Liver (tissue), 9 donors: ENCODE measurements around the gene DSCAM. TPM values are rescaled to one million over a fixed set of nuclear protein-coding genes. Genes with fewer than 3 reads are reported as not detected.

Experiments
- DNase-seq: peaks from one replicate; pipeline ENCODE4 v3.0.0-alpha.2; 2017; ENCODE audit warnings: low spot score
- H3K27ac ChIP-seq, 2 donors: one replicate each; pipeline ENCODE4 v1.7.0; 2013; ENCODE audit warnings: inconsistent platforms in 2 of 2, low read length in 2 of 2, control low read depth in 1 of 2, low read depth in 1 of 2, mild to moderate bottlenecking in 1 of 2
- H3K27me3 ChIP-seq, 4 donors: one replicate each; pipeline versions ENCODE4 v1.6.1 to v1.7.0; 2013; ENCODE audit warnings: low read length in 3 of 4, inconsistent platforms in 1 of 4, mild to moderate bottlenecking in 1 of 4, moderate library complexity in 1 of 4; ENCODE audit not compliant: control insufficient read depth in 4 of 4, insufficient read depth in 4 of 4
- H3K36me3 ChIP-seq, 4 donors: one replicate each; pipeline versions ENCODE4 v1.6.1 to v1.7.0; 2013; ENCODE audit warnings: low read length in 3 of 4, mild to moderate bottlenecking in 3 of 4, low read depth in 1 of 4, moderate library complexity in 1 of 4; ENCODE audit not compliant: control insufficient read depth in 4 of 4, insufficient read depth in 3 of 4
- H3K4me1 ChIP-seq, 4 donors: one replicate each; pipeline versions ENCODE4 v1.6.1 to v1.7.0; 2013; ENCODE audit warnings: low read length in 3 of 4, mild to moderate bottlenecking in 3 of 4, moderate library complexity in 1 of 4; ENCODE audit not compliant: control insufficient read depth in 4 of 4, insufficient read depth in 4 of 4
- H3K4me3 ChIP-seq, 3 donors: one replicate each; pipeline versions ENCODE4 v1.6.1 to v1.7.0; 2013; ENCODE audit warnings: low read length in 3 of 3, control low read depth in 1 of 3, low read depth in 1 of 3, mild to moderate bottlenecking in 1 of 3
- H3K9ac ChIP-seq, 2 donors: one replicate each; pipeline ENCODE4 v1.7.0; 2013; ENCODE audit warnings: low read length in 2 of 2, mild to moderate bottlenecking in 2 of 2, moderate library complexity in 2 of 2, control low read depth in 1 of 2, low read depth in 1 of 2
- H3K9me3 ChIP-seq, 4 donors: one replicate each; pipeline versions ENCODE4 v1.6.1 to v1.7.0; 2013; ENCODE audit warnings: low read length in 3 of 4; ENCODE audit not compliant: control insufficient read depth in 4 of 4
- ATF3 ChIP-seq: IDR thresholded peaks from 2 replicates; pipeline ENCODE4 v1.6.1; 2016; ENCODE audit warnings: antibody characterized with exemption
- CTCF ChIP-seq: fragments of 150-350 bp; IDR thresholded peaks from 2 replicates; pipeline ENCODE4 v1.5.1; 2017; ENCODE audit warnings: improper control_type of control experiment, low read depth, low read length; ENCODE audit not compliant: missing input control
- EGR1 ChIP-seq, 2 donors: IDR thresholded peaks; 2 replicates each; pipeline ENCODE4 v1.6.1; 2016 to 2018; ENCODE audit warnings: antibody characterized with exemption in 2 of 2, low read depth in 2 of 2
- FOXA1 ChIP-seq: IDR thresholded peaks from 2 replicates; pipeline ENCODE4 v1.6.1; 2016; ENCODE audit warnings: antibody characterized with exemption
- FOXA2 ChIP-seq: IDR thresholded peaks from 2 replicates; pipeline ENCODE4 v1.6.1; 2016; ENCODE audit warnings: antibody characterized with exemption
- GABPA ChIP-seq, 2 donors: IDR thresholded peaks in 1 of 2; conservative IDR thresholded peaks in 1 of 2; 2 replicates each; pipeline ENCODE4 v1.6.1; 2016; ENCODE audit warnings: antibody characterized with exemption in 2 of 2, mild to moderate bottlenecking in 1 of 2, moderate library complexity in 1 of 2
- HNF4A ChIP-seq, 2 donors: conservative IDR thresholded peaks; 2 replicates each; pipeline ENCODE4 v1.6.1; 2016; ENCODE audit warnings: antibody characterized with exemption in 2 of 2, mild to moderate bottlenecking in 2 of 2
- HNF4G ChIP-seq: IDR thresholded peaks from 2 replicates; pipeline ENCODE4 v1.6.1; 2016; ENCODE audit warnings: antibody characterized with exemption
- NR2F2 ChIP-seq: IDR thresholded peaks from 2 replicates; pipeline ENCODE4 v1.6.1; 2016; ENCODE audit warnings: antibody characterized with exemption
- RAD21 ChIP-seq, 2 donors: IDR thresholded peaks; 2 replicates each; pipeline ENCODE4 v1.6.1; 2016; ENCODE audit warnings: antibody characterized with exemption in 2 of 2, mild to moderate bottlenecking in 2 of 2
- REST ChIP-seq: IDR thresholded peaks from 2 replicates; pipeline ENCODE4 v1.6.1; 2016; ENCODE audit warnings: antibody characterized with exemption, mild to moderate bottlenecking
- RXRA ChIP-seq, 2 donors: IDR thresholded peaks; 2 replicates each; pipeline ENCODE4 v1.6.1; 2017 to 2018; ENCODE audit warnings: antibody characterized with exemption in 2 of 2, mild to moderate bottlenecking in 1 of 2
- SP1 ChIP-seq: IDR thresholded peaks from 2 replicates; pipeline ENCODE4 v1.6.1; 2018; ENCODE audit warnings: antibody characterized with exemption, mild to moderate bottlenecking
- TAF1 ChIP-seq: conservative IDR thresholded peaks from 2 replicates; pipeline ENCODE4 v1.6.1; 2016; ENCODE audit warnings: antibody characterized with exemption, mild to moderate bottlenecking
- YY1 ChIP-seq: IDR thresholded peaks from 2 replicates; pipeline ENCODE4 v1.6.1; 2016; ENCODE audit warnings: antibody characterized with exemption, mild to moderate bottlenecking
- ZBTB33 ChIP-seq: IDR thresholded peaks from 2 replicates; pipeline ENCODE4 v1.6.1; 2016; ENCODE audit warnings: antibody characterized with exemption
- WGBS: extraction: QIAGEN DNeasy Blood & Tissue Kit; methylation state at CpG from one replicate; pipeline ENCODE4 v1.1.7; 2013; 5-methylcytosine and 5-hydroxymethylcytosine counted together
- polyA plus RNA-seq, 2 donors: library from polyadenylated mRNA; stranded (reverse) in 1 of 2; unstranded in 1 of 2; fragments of 200-250 nt in 1 of 2; fragments of >200 nt in 1 of 2; fragmentation: Nextera tagmentation in 1 of 2; extraction: Ambion mirVana in 1 of 2; gene quantifications; one replicate each; pipeline versions ENCODE4 v1.2.1 to v1.2.3, GENCODE V29; 2013 to 2015
- total RNA-seq, 2 donors: library from RNA; depleted of rRNA; stranded (reverse); fragments of >200 nt; gene quantifications; one replicate each; pipeline ENCODE4 v1.2.3, GENCODE V29; 2014
- donor health status: healthy.
- donor health status: healthy.
- donor health status: healthy.
- donor health status: healthy.
- donor health status: healthy.

The DSCAM gene
- total and polyA plus RNA-seq, 4 donors, result 0.02 to 0.23 (median 0.10) TPM

- 63% methylated on average over 2 of the region's 2 CpGs for WGBS
- Histone ChIP-seq H3K27me3 (peaks cover 0 to 5% (median 0%) of the 10 kb centered on the region in 4 donors), H3K4me1 (no peaks in the 10 kb centered on the region), H3K36me3 (no peaks in the 10 kb centered on the region), H3K27ac (no peak overlapping the region), H3K9me3 (peaks cover 0 to 3% (median 0%) of the 10 kb centered on the region in 4 donors), H3K9ac (no peak overlapping the region), H3K4me3 (no peak overlapping the region)
- TF ChIP-seq ATF3 (no peak), RAD21 (IDR thresholded peaks at IDR 0.05) (no peak)
- no peak for DNase-seq
Measured at GRCh38 chr21:40835184-40835694, 11.7 kb downstream of the DSCAM start.

GRCh38 chr21:40833184-40833583, 13.8 kb downstream of the DSCAM start:
- no peak for TF ChIP-seq REST
- no peak for TF ChIP-seq RAD21 (IDR thresholded peaks at IDR 0.05)
- TF ChIP-seq FOXA2, result no peak
- Histone ChIP-seq H3K27me3 (no peaks in the 10 kb centered on the region), H3K27ac (no peak overlapping the region), H3K4me1 (no peaks in the 10 kb centered on the region), H3K9me3 (peaks cover 0 to 3% (median 0%) of the 10 kb centered on the region in 4 donors), H3K36me3 (no peaks in the 10 kb centered on the region), H3K4me3 (no peak overlapping the region), H3K9ac (no peak overlapping the region)
- 69% methylated on average over 6 of the region's 6 CpGs for WGBS
- DNase-seq, result no peak

- Histone ChIP-seq H3K9me3 (peaks cover 0 to 3% (median 0%) of the 10 kb centered on the region in 4 donors), H3K9ac (no peak overlapping the region), H3K27me3 (no peaks in the 10 kb centered on the region), H3K27ac (no peak overlapping the region), H3K4me1 (no peaks in the 10 kb centered on the region), H3K4me3 (no peak overlapping the region), H3K36me3 (no peaks in the 10 kb centered on the region)
- TF ChIP-seq GABPA (IDR thresholded peaks at IDR 0.05 in 1 of 2, conservative IDR thresholded peaks at IDR 0.05 in 1 of 2) (no peak), RAD21 (IDR thresholded peaks at IDR 0.05) (no peak)
- DNase-seq, result no peak
- 82% methylated on average over 6 of the region's 6 CpGs for WGBS
Measured at GRCh38 chr21:40832316-40832715, 14.6 kb downstream of the DSCAM start.

- Histone ChIP-seq H3K4me3 (no peak overlapping the region), H3K9me3 (no peaks in the 10 kb centered on the region), H3K36me3 (no peaks in the 10 kb centered on the region), H3K27me3 (no peaks in the 10 kb centered on the region), H3K27ac (no peak overlapping the region), H3K4me1 (no peaks in the 10 kb centered on the region), H3K9ac (no peak overlapping the region)
- 79% methylated on average over 4 of the region's 4 CpGs for WGBS
- DNase-seq, result no peak
- TF ChIP-seq HNF4G, result no peak
- TF ChIP-seq RXRA (IDR thresholded peaks at IDR 0.05), result no peak
- no peak for TF ChIP-seq EGR1 (IDR thresholded peaks at IDR 0.05; ENCODE audit: low read depth in 2 of 2)
- TF ChIP-seq YY1, result no peak
- TF ChIP-seq ATF3, result no peak
- no peak for TF ChIP-seq HNF4A (conservative IDR thresholded peaks at IDR 0.05)
- TF ChIP-seq NR2F2, result no peak
- TF ChIP-seq CTCF, result no peak
- no peak for TF ChIP-seq SP1
- TF ChIP-seq FOXA1, result no peak
- TF ChIP-seq TAF1, result no peak
- no peak for TF ChIP-seq ZBTB33
- no peak for TF ChIP-seq GABPA (IDR thresholded peaks at IDR 0.05 in 1 of 2, conservative IDR thresholded peaks at IDR 0.05 in 1 of 2)
- no peak for TF ChIP-seq FOXA2
- TF ChIP-seq RAD21 (IDR thresholded peaks at IDR 0.05), result no peak
Measured at GRCh38 chr21:40830836-40831235, 16.1 kb downstream of the DSCAM start.
